Mammary epithelial cell (primary cell): ENCODE results near the gene PDYN.

Experiments
- EZH2 ChIP-seq: IDR thresholded peaks from 2 replicates; pipeline ENCODE4 v1.6.1; 2012; ENCODE audit warnings: low read length, inconsistent platforms, borderline replicate concordance
- TF ChIP-seq, protein P1 (sequence below), 2 donors: IDR thresholded peaks in 1 of 2; conservative IDR thresholded peaks in 1 of 2; 2 replicates each; pipeline ENCODE4 v1.5.1; 2011 to 2012; ENCODE audit warnings: inconsistent platforms in 2 of 2, low read length in 2 of 2, mild to moderate bottlenecking in 2 of 2, control low read depth in 1 of 2, low read depth in 1 of 2; ENCODE audit not compliant: insufficient read depth in 1 of 2; ENCODE audit errors: extremely low read depth in 1 of 2

DNA sequence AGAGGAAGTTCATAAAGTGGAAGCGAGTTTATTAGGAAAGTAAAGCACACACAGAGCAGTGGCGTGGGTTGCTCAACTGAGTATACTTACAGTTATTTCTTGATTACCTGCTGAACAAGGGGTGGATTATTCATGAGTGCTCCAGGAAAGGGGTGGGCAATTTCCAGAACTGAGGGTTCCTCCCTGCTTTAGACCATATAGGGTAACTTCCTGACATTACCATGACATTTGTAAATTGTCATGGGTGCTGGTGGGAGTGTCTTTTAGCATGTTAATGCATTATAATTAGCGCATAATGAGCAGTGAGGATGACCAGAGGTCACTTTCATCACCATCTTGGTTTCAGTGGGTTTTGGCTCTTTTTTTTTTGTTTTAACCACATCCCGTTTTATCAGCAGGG lies 29.8 kb downstream of the PDYN start:
- TF ChIP-seq, protein P1, sequence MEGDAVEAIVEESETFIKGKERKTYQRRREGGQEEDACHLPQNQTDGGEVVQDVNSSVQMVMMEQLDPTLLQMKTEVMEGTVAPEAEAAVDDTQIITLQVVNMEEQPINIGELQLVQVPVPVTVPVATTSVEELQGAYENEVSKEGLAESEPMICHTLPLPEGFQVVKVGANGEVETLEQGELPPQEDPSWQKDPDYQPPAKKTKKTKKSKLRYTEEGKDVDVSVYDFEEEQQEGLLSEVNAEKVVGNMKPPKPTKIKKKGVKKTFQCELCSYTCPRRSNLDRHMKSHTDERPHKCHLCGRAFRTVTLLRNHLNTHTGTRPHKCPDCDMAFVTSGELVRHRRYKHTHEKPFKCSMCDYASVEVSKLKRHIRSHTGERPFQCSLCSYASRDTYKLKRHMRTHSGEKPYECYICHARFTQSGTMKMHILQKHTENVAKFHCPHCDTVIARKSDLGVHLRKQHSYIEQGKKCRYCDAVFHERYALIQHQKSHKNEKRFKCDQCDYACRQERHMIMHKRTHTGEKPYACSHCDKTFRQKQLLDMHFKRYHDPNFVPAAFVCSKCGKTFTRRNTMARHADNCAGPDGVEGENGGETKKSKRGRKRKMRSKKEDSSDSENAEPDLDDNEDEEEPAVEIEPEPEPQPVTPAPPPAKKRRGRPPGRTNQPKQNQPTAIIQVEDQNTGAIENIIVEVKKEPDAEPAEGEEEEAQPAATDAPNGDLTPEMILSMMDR (conservative IDR thresholded peaks at IDR 0.05 in 1 of 2, IDR thresholded peaks at IDR 0.05 in 1 of 2; ENCODE audit: extremely low read depth in 1 of 2, insufficient read depth in 1 of 2, low read depth in 1 of 2, low read length in 2 of 2) = no peak
- TF ChIP-seq EZH2 = no peak
